HepG2 (cell line): Measurements from ENCODE around the gene ZNF563. TPM values are rescaled to one million over a fixed set of nuclear protein-coding genes. Genes with fewer than 3 reads are reported as not detected.

Source experiments
- FUBP1 ChIP-seq: sonication (generic); formaldehyde crosslinking; IDR thresholded peaks from 2 replicates; pipeline ENCODE4 v1.5.1; 2020; ENCODE audit warnings: missing genetic modification reagents, mild to moderate bottlenecking, borderline replicate concordance
- HNF1B ChIP-seq: sonication (generic); formaldehyde crosslinking; IDR thresholded peaks from 2 replicates; pipeline ENCODE4 v1.5.1; 2020; ENCODE audit warnings: mild to moderate bottlenecking, moderate library complexity, missing genetic modification reagents
- HNRNPL ChIP-seq: fragments of 200-400 bp; formaldehyde crosslinking; IDR thresholded peaks from 2 replicates; pipeline ENCODE4 v1.6.1; 2017; ENCODE audit warnings: mild to moderate bottlenecking, low read depth, low read length
- MXD1 ChIP-seq: sonication (generic); formaldehyde crosslinking; IDR thresholded peaks from 2 replicates; pipeline ENCODE4 v1.4.0; 2020; ENCODE audit warnings: mild to moderate bottlenecking, missing genetic modification reagents
- NBN ChIP-seq: fragments of 450-650 bp; conservative IDR thresholded peaks from 2 replicates; pipeline ENCODE4 v1.6.1; 2017
- NFYC ChIP-seq: IDR thresholded peaks from 2 replicates; pipeline ENCODE4 v1.6.1; 2016; ENCODE audit warnings: missing genetic modification reagents, missing compliant biosample characterization
- NR0B2 ChIP-seq: sonication (generic); formaldehyde crosslinking; IDR thresholded peaks from 2 replicates; pipeline ENCODE4 v1.4.0; 2020; ENCODE audit warnings: mild to moderate bottlenecking, missing genetic modification reagents
- PRDM4 ChIP-seq: sonication (generic); formaldehyde crosslinking; IDR thresholded peaks from 2 replicates; pipeline ENCODE4 v1.9.0; 2021; ENCODE audit warnings: missing genetic modification reagents, borderline replicate concordance
- RBFOX2 ChIP-seq: fragments of 200-400 bp; formaldehyde crosslinking; IDR thresholded peaks from 2 replicates; pipeline ENCODE4 v1.6.1; 2017; ENCODE audit warnings: low read depth, mild to moderate bottlenecking, low read length
- SUZ12 ChIP-seq: fragments of 150-350 bp; IDR thresholded peaks from 2 replicates; pipeline ENCODE4 v1.6.1; 2014; ENCODE audit warnings: low read depth, low read length
- TARDBP ChIP-seq: sonication (generic); formaldehyde crosslinking; IDR thresholded peaks from 2 replicates; pipeline ENCODE4 v1.8.0; 2022; ENCODE audit warnings: mild to moderate bottlenecking, missing genetic modification reagents
- TIGD3 ChIP-seq: sonication (generic); formaldehyde crosslinking; IDR thresholded peaks from 2 replicates; pipeline ENCODE4 v1.5.1; 2020; ENCODE audit warnings: mild to moderate bottlenecking, missing genetic modification reagents, borderline replicate concordance
- YEATS4 ChIP-seq: sonication (generic); formaldehyde crosslinking; IDR thresholded peaks from 2 replicates; pipeline ENCODE4 v1.4.0; 2020; ENCODE audit warnings: missing genetic modification reagents, borderline replicate concordance
- ZNF383 ChIP-seq: sonication (generic); formaldehyde crosslinking; IDR thresholded peaks from 2 replicates; pipeline ENCODE4 v1.4.0; 2020; ENCODE audit warnings: missing genetic modification reagents, mild to moderate bottlenecking, borderline replicate concordance
- ZNF564 ChIP-seq: sonication (generic); formaldehyde crosslinking; IDR thresholded peaks from 2 replicates; pipeline ENCODE4 v1.8.1; 2023; ENCODE audit warnings: mild to moderate bottlenecking, missing genetic modification reagents
- ZNF570 ChIP-seq: sonication (generic); formaldehyde crosslinking; IDR thresholded peaks from 2 replicates; pipeline ENCODE4 v1.4.0; 2020; ENCODE audit warnings: mild to moderate bottlenecking, missing genetic modification reagents, borderline replicate concordance
- ZNF629 ChIP-seq: sonication (generic); formaldehyde crosslinking; conservative IDR thresholded peaks from 2 replicates; pipeline ENCODE4 v1.5.0; 2020; ENCODE audit warnings: missing genetic modification reagents
- ZNF761 ChIP-seq: sonication (generic); formaldehyde crosslinking; conservative IDR thresholded peaks from 2 replicates; pipeline ENCODE4 v1.4.0; 2020; ENCODE audit warnings: mild to moderate bottlenecking, missing genetic modification reagents
- ZSCAN20 ChIP-seq: sonication (generic); formaldehyde crosslinking; IDR thresholded peaks from 2 replicates; pipeline ENCODE4 v1.4.0; 2020; ENCODE audit warnings: missing genetic modification reagents, mild to moderate bottlenecking, borderline replicate concordance
- ZSCAN22 ChIP-seq: sonication (generic); formaldehyde crosslinking; IDR thresholded peaks from 2 replicates; pipeline ENCODE4 v1.4.0; 2020; ENCODE audit warnings: mild to moderate bottlenecking, missing genetic modification reagents
- polyA plus RNA-seq, 8 experiments: library from polyadenylated mRNA; depleted of rRNA in 3 of 8; stranded (reverse) in 7 of 8; unstranded in 1 of 8; fragments of >200 nt; fragmentation: Illumina TruSeq in 4 of 8; extraction: Trizol in 4 of 8; gene quantifications; 2 replicates each; pipeline versions ENCODE4 v1.2.1 to v1.2.3, GENCODE V29; 2011 to 2016; ENCODE audit warnings: low read depth in 4 of 8, missing spikeins in 1 of 8, mixed read lengths in 1 of 8; ENCODE audit not compliant: insufficient read depth in 1 of 8
- total RNA-seq, 5 experiments: library from RNA; depleted of rRNA; stranded (reverse); fragments of >200 nt; fragmentation: Illumina TruSeq; extraction: Trizol; gene quantifications; 2 replicates each; pipeline ENCODE4 v1.2.3, GENCODE V29; 2016; ENCODE audit warnings: low read depth in 1 of 5

The ZNF563 gene
- total and polyA plus RNA-seq, 2 of the 13 experiments (the other 11 are each of a cell fraction or from before 2014, with no cell fraction given): 7.5 to 19.5 TPM

GRCh38 chr19:12365236-12366162 is 32.1 kb upstream of the ZNF563 start, which contains the start of gene ZNF442 (continued):
- TF ChIP-seq ZNF383 (CRISPR knock-in tag) (no peak), SUZ12 (no peak), RBFOX2 (peak; percentile 64), NR0B2 (CRISPR knock-in tag) (no peak), ZNF761 (CRISPR knock-in tag) (no peak), ZSCAN22 (no peak), HNRNPL (0 out of 2 replicates have a peak, but pooled peaks have one; percentile 17), TARDBP (CRISPR knock-in tag) (peak; percentile 87), ZNF564 (CRISPR knock-in tag) (peak; percentile 93; the same call in 1 of the 2 replicates), NBN (no peak), TIGD3 (CRISPR knock-in tag) (no peak), FUBP1 (CRISPR knock-in tag) (no peak), ZNF570 (CRISPR knock-in tag) (no peak), PRDM4 (CRISPR knock-in tag) (no peak), HNF1B (CRISPR knock-in tag) (0 out of 2 replicates have a peak, but pooled peaks have one; percentile 58), MXD1 (CRISPR knock-in tag) (no peak), NFYC (CRISPR knock-in tag) (peak; percentile 83), ZNF629 (CRISPR knock-in tag) (no peak), YEATS4 (peak; percentile 60; the same call in 1 of the 2 replicates), ZSCAN20 (no peak)
